ENCODE measurements around the gene UBE2E3. TPM values are rescaled to one million over a fixed set of nuclear protein-coding genes. Genes with fewer than 3 reads are reported as not detected.

Gene UBE2E3
- total RNA-seq, 4 donors from 2014 or later = 25.5 to 66.8 (median 60.3) TPM

DNA sequence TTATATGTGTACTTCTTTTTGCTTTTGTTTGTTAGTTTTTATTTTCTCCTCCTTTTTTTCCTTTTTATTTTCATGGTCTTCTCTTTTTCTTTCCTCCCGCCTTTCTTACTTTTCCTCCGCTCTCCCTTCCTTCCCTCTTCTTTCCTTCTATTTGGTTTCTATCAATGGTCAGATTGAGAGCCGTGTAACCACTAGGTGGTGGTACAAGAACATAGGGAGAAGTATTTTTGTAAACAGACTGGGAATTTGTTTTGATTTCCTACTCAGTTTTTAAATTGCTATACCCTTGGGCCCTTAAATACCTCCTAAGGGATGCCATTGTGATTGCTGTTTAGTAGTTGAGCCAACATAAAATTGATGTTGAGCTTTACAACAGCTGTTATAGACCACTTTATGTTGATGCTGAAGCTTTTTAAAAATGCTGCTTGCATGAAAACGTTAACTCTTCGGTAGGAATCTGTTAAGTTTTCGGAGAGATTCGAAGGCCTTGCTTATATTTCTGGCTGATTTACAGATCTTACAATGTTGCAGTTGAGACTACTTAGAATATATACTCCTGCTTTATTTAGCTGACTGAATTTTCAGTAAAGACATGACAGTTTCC, 124.2 kb downstream of the UBE2E3 start:
- no peak for TF ChIP-seq POLR2A (IDR thresholded peaks at IDR 0.05)
- TF ChIP-seq, protein P1, sequence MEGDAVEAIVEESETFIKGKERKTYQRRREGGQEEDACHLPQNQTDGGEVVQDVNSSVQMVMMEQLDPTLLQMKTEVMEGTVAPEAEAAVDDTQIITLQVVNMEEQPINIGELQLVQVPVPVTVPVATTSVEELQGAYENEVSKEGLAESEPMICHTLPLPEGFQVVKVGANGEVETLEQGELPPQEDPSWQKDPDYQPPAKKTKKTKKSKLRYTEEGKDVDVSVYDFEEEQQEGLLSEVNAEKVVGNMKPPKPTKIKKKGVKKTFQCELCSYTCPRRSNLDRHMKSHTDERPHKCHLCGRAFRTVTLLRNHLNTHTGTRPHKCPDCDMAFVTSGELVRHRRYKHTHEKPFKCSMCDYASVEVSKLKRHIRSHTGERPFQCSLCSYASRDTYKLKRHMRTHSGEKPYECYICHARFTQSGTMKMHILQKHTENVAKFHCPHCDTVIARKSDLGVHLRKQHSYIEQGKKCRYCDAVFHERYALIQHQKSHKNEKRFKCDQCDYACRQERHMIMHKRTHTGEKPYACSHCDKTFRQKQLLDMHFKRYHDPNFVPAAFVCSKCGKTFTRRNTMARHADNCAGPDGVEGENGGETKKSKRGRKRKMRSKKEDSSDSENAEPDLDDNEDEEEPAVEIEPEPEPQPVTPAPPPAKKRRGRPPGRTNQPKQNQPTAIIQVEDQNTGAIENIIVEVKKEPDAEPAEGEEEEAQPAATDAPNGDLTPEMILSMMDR (IDR thresholded peaks at IDR 0.05) = no peak
- H3K4me3 ChIP-seq (ENCODE audit: low read depth, poor library complexity, severe bottlenecking) = no peak overlapping the region
- DNase-seq (ENCODE audit: low spot score in 2 of 2) = no peak
- 46 to 69% methylated on average over 7 of the region's 7 CpGs for WGBS, 2 donors
- intact Hi-C loops (cut with DNase I; ENCODE audit: low total_unique reads) = no loop called here

GRCh38 chr2:181105562-181105961, 125.2 kb downstream of the UBE2E3 start:
- 76 to 81% methylated on average over 2 of the region's 2 CpGs for WGBS, 2 donors
- no peak for DNase-seq (ENCODE audit: low spot score in 2 of 2)

GRCh38 chr2:181106229-181106628, 125.8 kb downstream of the UBE2E3 start:
- no peak overlapping the region for H3K4me3 ChIP-seq (ENCODE audit: low read depth, poor library complexity, severe bottlenecking)
- DNase-seq (ENCODE audit: low spot score in 2 of 2) = no peak
- WGBS, 2 donors = 73 to 84% methylated on average over 2 of the region's 2 CpGs
- TF ChIP-seq POLR2A (IDR thresholded peaks at IDR 0.05) = no peak
- TF ChIP-seq, protein P1 (IDR thresholded peaks at IDR 0.05) = no peak
- intact Hi-C loops (cut with DNase I; ENCODE audit: low total_unique reads) = no loop called here

More at GRCh38 chr2:181105562-181105961, 125.2 kb downstream of the UBE2E3 start:
- intact Hi-C loops (cut with DNase I; ENCODE audit: low total_unique reads) = no loop called here
- H3K4me3 ChIP-seq (ENCODE audit: low read depth, poor library complexity, severe bottlenecking) = no peak overlapping the region
- TF ChIP-seq, protein P1 (IDR thresholded peaks at IDR 0.05) = no peak
- no peak for TF ChIP-seq POLR2A (IDR thresholded peaks at IDR 0.05)

- TF ChIP-seq POLR2A (IDR thresholded peaks at IDR 0.05) = no peak
- TF ChIP-seq, protein P1 (IDR thresholded peaks at IDR 0.05) = no peak
- intact Hi-C loops (cut with DNase I; ENCODE audit: low total_unique reads) = no loop called here
- DNase-seq (ENCODE audit: low spot score in 2 of 2) = no peak
- WGBS, 2 donors = 84 to 91% methylated on average over 2 of the region's 2 CpGs
- H3K4me3 ChIP-seq (ENCODE audit: low read depth, poor library complexity, severe bottlenecking) = no peak overlapping the region
Observed at GRCh38 chr2:181106789-181107627, 126.6 kb downstream of the UBE2E3 start.

GRCh38 chr2:181107628-181107945, 127.2 kb downstream of the UBE2E3 start:
- DNase-seq (ENCODE audit: low spot score in 2 of 2) = no peak
- H3K4me3 ChIP-seq (ENCODE audit: low read depth, poor library complexity, severe bottlenecking) = no peak overlapping the region
- intact Hi-C loops (cut with DNase I; ENCODE audit: low total_unique reads) = no loop called here
- TF ChIP-seq, protein P1 (IDR thresholded peaks at IDR 0.05) = no peak
- TF ChIP-seq POLR2A (IDR thresholded peaks at IDR 0.05) = no peak
- WGBS, 2 donors = 90 to 95% methylated on average over 1 of the region's 1 CpG

All from lower leg skin (tissue), 4 donors.